ENCODE results near the gene NARS2.
"Not testable (repeated sequence)": the region's sequence is repeated elsewhere in the genome, so short reads cannot be mapped to it uniquely, and the experiment has no call there.

NARS2 gene

DNA sequence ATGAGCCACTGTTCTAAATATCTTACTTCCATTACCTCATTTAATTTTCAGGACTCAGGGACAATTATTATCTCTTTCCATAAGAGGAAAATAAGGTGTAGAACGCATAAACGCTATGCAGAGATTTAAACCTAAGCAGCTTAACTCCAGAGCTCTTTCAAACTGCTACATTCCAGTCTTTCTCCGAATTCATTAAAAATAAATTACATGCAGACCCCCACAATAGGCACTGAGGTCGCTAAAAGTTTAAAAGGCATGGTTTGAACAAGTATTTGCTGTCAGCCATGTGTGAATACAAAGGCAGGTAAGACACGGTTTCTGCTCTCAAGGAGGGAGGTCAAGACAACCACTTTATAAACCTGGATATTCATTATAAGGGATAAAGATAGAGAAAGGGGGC lies 983 bp downstream of the NARS2 start:
- DNase-seq = no peak

DNA sequence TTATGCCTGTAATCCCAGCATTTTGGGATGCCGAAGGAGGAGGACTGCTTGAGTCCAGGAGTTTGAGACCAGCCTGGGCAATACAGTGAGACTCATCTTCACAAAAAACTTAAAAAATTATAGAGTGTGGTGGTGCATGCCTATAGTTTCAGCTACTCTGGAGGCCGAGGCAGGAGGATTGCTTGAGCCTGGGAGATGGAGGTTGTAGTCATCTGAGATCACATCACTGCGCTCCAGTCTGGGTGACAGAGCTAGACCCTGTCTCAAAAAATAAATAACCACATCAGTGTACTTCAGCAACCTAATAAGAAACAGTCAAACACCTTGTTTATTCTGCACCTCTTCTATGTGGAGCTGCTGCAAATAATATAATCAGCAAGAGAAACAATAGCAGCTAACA lies 1.4 kb downstream of the NARS2 start:
- DNase-seq = no peak

DNA sequence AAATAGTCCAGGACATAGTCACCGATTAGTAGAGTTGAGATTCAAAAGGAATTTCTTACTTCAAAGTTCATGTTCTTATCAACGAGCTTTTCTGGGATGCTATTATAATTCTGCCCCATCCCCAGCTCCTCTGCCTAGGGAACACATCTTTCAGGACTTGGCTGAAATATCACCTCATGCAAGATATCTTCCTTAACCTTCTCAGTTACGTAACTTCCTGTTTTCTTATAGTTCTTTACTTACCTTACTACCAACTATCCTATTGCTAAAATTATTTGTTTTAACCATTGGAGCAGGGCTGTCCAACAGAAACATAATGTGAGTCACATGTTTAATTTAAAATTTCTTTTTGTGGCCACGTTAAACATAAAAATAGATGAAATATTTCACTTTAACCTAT lies 2.3 kb downstream of the NARS2 start:
- no peak for DNase-seq

DNA sequence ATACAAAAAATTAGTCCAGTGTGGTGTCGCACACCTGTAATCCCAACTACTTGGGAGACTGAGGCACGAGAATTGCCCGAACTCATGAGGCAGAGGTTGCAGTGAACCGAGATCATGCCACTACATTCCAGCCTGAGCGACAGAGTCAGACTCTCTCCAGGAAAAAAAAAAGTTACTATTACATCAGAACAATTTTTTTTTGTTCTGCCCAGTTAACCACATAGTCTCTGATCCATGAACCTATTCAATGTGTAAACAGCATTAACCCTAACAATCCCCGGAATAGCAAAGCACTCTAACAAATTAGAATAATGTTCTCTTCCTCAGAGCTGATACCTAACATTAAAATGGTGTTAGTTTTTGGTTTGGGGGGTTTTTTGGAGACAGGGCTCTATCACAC lies 4.6 kb downstream of the NARS2 start:
- no peak for DNase-seq

DNA sequence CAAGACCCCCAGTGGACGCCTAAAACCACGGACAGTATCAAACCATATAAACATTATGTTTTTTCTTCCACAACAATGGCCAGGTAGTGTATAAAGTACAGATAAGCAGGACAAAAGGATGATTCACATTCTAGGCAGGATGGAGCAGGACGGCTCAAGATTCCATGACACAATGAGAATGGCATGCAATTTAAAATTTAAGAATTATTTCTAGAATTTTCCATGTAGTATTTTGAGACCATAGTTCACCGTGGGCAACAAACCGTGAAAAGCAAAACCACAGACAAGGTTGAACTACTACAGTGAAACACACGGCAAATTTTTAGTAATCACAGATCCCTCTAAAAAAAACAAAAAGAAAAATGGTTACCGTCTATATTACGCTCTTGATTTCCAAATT lies 7.5 kb downstream of the NARS2 start:
- no peak for DNase-seq

DNA sequence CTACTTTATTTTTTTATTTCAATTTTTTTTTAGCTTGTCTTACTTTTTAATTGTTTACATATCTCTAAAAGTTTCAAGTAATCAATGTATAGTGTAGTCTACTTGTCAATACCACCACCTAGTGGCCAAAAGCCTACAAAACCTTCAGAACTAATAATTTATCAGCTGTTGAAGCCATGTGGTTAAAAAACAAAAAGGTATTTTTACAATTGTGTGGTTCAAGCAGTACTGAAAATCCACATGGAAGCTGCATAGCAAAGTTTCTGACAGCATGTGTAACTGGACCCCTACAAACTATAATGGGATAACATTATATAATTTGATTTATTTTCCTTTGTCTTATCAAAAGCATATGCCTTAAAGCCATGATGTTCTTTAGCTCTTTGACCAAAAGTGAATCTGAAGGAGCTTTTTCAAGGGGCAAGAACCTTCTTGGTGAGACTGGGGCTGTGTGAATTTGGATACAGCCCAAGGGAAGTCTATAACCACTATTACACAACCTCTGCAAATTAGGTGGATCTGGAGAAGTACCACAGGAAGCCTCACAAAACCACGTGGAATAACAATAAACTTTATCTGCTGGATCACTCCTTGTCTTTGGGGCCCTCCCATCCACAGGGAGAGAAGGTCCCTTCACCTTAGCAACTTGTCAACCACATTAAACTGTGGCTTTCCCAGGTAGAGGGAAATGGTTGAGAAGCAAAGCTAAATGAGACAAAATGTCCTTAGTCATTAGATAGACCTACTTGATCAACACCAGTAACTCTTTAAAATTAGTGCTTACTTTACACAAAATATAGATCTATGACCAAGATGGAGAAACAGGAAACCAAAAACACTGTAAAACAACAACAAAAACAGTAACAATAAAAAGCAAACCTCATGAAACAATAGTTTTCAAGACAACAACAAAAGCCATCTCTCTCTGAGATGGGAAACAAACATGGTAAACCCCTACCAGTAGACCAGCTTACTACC lies 9.9 kb downstream of the NARS2 start:
- no peak for DNase-seq

DNA sequence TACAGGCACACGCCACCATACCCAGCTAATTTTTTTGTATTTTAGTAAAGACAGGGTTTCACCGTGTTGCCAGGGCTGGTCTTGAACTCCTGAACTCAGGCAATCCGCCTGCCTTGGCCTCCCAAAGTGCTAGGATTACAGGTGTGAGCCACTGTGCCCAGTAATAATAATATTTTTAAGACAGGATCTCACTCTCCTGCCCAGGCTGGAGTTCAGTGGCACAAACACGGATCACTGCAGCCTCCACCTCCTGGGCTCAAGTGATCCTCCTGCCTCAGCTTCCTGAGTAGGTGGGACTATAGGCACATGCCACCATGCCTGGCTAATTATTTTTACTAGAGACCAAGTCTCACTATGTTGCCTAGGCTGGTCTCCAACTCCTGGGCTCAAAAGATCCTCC lies 10.6 kb downstream of the NARS2 start:
- DNase-seq = not testable (repeated sequence)

GRCh38 chr11:78563090-78563489 lies 11.6 kb downstream of the NARS2 start:
- not testable (repeated sequence) for DNase-seq

- DNase-seq = no peak
These were observed 12.3 kb downstream of the NARS2 start for GRCh38 chr11:78562398-78562797.

GRCh38 chr11:78560826-78561484 lies 13.7 kb downstream of the NARS2 start:
- no peak for DNase-seq

- DNase-seq = no peak
These were observed 14.5 kb downstream of the NARS2 start for GRCh38 chr11:78560153-78560552.

- no peak for DNase-seq
These were observed 17.4 kb downstream of the NARS2 start for GRCh38 chr11:78557236-78557635.

DNA sequence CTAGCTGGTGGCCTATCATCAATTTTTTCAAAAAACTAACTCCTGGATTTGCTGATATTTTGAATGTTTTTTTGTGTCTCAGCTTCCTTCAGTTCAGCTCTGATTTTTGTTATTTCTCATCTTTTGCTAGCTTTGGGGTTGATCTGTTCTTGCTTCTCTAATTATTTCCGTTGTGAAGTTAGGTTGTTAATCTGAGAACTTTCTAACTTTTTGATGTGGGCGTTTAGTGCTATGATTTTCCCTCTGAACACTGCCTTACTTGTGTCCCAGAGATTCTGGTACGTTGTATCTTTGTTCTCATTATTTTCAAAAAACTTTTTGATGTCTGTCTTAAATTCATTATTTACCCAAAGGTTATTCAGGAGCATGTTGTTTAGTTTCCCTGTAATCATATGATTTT lies 19.1 kb downstream of the NARS2 start:
- no peak for DNase-seq

DNA sequence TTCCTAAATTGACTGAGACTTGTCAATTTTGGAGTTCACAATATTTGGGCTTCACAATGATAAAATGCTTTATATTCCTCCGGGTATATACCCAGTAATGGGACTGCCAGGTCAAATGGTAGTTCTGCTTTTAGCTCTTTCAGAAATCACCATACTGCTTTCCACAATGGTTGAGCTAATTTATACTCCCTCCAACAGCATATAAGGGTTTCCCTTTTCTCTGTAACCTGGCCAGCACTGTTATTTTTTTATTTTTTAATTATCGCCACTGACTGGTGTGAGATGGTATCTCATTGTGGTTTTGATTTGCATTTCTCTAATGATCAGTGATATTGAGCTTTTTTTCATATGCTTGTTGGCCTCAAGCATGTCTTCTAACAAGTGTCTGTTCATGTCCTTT lies 21.8 kb downstream of the NARS2 start:
- no peak for DNase-seq

DNA sequence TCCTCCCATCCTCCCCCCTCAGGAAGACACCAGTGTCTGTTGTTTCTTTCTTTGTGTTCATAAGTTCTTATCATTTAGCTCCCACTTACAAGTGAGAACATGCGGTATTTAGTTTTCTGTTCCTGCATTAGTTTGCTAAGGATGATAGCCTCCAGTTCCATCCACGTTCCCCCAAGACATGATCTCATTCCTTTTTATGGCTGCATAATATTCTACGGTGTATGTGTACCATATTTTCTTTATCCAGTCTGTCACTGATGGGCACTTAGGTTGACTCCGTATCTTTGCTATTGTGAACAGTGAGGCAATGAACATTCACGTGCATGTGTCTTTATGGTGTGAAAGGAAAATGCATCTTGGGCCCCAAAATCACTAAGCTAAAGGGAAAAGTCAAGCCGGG lies 22.5 kb downstream of the NARS2 start:
- DNase-seq = not testable (repeated sequence)

DNA sequence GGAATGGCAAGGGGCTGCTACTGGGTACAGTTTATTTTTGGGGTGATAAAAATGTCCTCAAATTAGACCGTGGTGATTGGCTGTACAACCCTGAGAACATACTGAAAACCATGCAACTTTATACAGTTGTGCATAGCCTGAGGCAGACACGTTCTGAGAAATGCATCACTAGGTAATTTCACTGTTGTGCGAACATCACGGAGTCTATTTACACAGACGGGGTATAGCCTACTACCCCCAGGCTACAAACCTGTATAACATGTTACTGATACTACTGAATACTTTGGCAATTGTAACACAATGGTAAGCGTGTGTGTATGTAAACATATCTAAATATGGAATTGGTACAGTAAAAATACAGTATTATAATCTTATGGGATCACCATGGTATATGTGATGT lies 23.6 kb downstream of the NARS2 start:
- DNase-seq = no peak

- no peak for DNase-seq
These were observed 24.8 kb downstream of the NARS2 start for GRCh38 chr11:78549624-78550409.

GRCh38 chr11:78548911-78549590 lies 25.6 kb downstream of the NARS2 start:
- DNase-seq = no peak

DNA sequence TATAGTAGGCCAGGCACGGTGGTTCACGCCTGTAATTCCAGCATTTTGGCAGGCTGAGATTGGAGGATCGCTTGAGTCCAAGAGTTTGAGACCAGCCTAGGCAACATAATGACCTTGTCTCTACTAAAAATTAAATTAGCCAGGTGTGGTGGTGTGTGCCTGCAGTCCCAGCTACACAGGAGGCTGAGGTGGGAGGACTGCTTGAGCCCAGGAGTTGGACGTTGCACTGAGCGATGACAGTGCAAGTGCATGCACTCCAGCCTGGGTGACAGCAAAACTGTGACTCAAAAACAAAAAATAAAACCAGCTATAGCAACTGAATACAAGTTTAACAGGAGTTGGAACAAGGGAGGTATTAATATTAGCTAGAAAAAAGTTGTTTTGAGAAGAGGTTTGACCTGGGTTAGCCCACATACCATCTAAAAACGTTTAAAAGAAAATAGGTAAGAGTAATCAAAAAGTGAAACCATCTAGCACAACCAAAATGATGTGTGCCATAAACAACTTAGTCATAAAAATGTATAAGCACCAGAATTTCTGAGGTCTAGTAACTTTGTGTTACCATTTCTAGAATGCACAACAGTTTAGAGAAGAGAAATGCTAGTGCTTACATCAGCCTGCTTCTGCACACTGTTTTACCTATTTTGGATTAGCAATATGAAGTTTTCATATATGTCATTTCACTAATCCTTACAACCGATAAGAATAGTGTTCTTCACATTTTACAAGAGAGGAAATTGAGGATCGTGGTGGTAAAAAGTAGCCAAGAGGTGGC lies 26.5 kb downstream of the NARS2 start:
- DNase-seq = no peak

GRCh38 chr11:78542007-78542406 lies 32.7 kb downstream of the NARS2 start:
- DNase-seq = no peak

- no peak for DNase-seq
These were observed 33.1 kb downstream of the NARS2 start for GRCh38 chr11:78541537-78541936.

GRCh38 chr11:78540256-78540655 lies 34.4 kb downstream of the NARS2 start:
- no peak for DNase-seq
